Mesenchymal stem cell (in vitro differentiated cells and primary cell): ENCODE results near the gene TNFRSF1A.

Source experiments
- DNase-seq: peaks from one replicate; pipeline ENCODE4 v3.0.0-alpha.2; 2013
- H2AFZ ChIP-seq: one replicate; pipeline ENCODE4 v1.6.1; 2013; ENCODE audit warnings: low read depth, mild to moderate bottlenecking, control low read depth, inconsistent platforms, low read length, moderate library complexity
- H2AK5ac ChIP-seq: 2 replicates; pipeline ENCODE4 v1.6.1; 2013; ENCODE audit warnings: low read length, moderate library complexity, mild to moderate bottlenecking, inconsistent platforms; ENCODE audit not compliant: severe bottlenecking
- H2BK120ac ChIP-seq: one replicate; pipeline ENCODE4 v1.6.1; 2013; ENCODE audit warnings: low read depth, mild to moderate bottlenecking, inconsistent platforms, low read length, moderate library complexity
- H2BK12ac ChIP-seq, 2 experiments: one replicate each; pipeline ENCODE4 v1.6.1; 2013; ENCODE audit warnings: inconsistent platforms in 2 of 2, low read length in 2 of 2, mild to moderate bottlenecking in 2 of 2, moderate library complexity in 2 of 2, control low read depth in 1 of 2
- H2BK15ac ChIP-seq: one replicate; pipeline ENCODE4 v1.6.1; 2013; ENCODE audit warnings: mild to moderate bottlenecking, low read depth, inconsistent platforms; ENCODE audit not compliant: poor library complexity, severe bottlenecking
- H2BK5ac ChIP-seq: 2 replicates; pipeline ENCODE4 v1.6.1; 2013; ENCODE audit warnings: low read depth, mild to moderate bottlenecking, low read length, control low read depth, inconsistent platforms; ENCODE audit not compliant: poor library complexity, severe bottlenecking
- H3K14ac ChIP-seq, 2 experiments: one replicate each; pipeline ENCODE4 v1.6.1; 2013; ENCODE audit warnings: inconsistent platforms in 2 of 2, low read length in 2 of 2, control low read depth in 1 of 2, mild to moderate bottlenecking in 1 of 2, moderate library complexity in 1 of 2
- H3K18ac ChIP-seq, 2 experiments: one replicate each; pipeline ENCODE4 v1.6.1; 2013; ENCODE audit warnings: inconsistent platforms in 2 of 2, low read length in 2 of 2, control low read depth in 1 of 2, low read depth in 1 of 2, mild to moderate bottlenecking in 1 of 2
- H3K23ac ChIP-seq, 2 experiments: one replicate each; pipeline ENCODE4 v1.6.1; 2013; ENCODE audit warnings: inconsistent platforms in 2 of 2, low read length in 2 of 2, mild to moderate bottlenecking in 2 of 2, moderate library complexity in 2 of 2, control low read depth in 1 of 2
- H3K27ac ChIP-seq: 2 replicates; pipeline ENCODE4 v1.5.1; 2013; ENCODE audit warnings: mild to moderate bottlenecking, moderate library complexity, low read length, control low read depth, inconsistent platforms; ENCODE audit not compliant: poor library complexity, severe bottlenecking
- H3K27me3 ChIP-seq, 2 experiments: 2 replicates each; pipeline versions ENCODE4 v1.6.1 to v1.7.0; 2013; ENCODE audit warnings: low read length in 2 of 2, mild to moderate bottlenecking in 2 of 2, moderate library complexity in 2 of 2, control low read depth in 1 of 2, inconsistent platforms in 1 of 2; ENCODE audit not compliant: control insufficient read depth in 1 of 2, insufficient read depth in 1 of 2
- H3K36me3 ChIP-seq, 2 experiments: 2 replicates each; pipeline versions ENCODE4 v1.6.1 to v1.7.0; 2013; ENCODE audit warnings: low read length in 2 of 2, control low read depth in 1 of 2, inconsistent platforms in 1 of 2, low read depth in 1 of 2, mild to moderate bottlenecking in 1 of 2; ENCODE audit not compliant: insufficient read depth in 2 of 2, control insufficient read depth in 1 of 2
- H3K4ac ChIP-seq, 2 experiments: one replicate each; pipeline ENCODE4 v1.6.1; 2013; ENCODE audit warnings: inconsistent platforms in 2 of 2, low read length in 2 of 2, mild to moderate bottlenecking in 2 of 2, moderate library complexity in 2 of 2, control low read depth in 1 of 2, low read depth in 1 of 2
- H3K4me1 ChIP-seq: 2 replicates; pipeline ENCODE4 v1.6.1; 2013; ENCODE audit warnings: low read depth, low read length, control low read depth; ENCODE audit not compliant: control insufficient read depth, insufficient read depth
- H3K4me2 ChIP-seq: 2 replicates; pipeline ENCODE4 v1.6.1; 2013; ENCODE audit warnings: low read length, mild to moderate bottlenecking, inconsistent platforms; ENCODE audit not compliant: poor library complexity, severe bottlenecking
- H3K4me3 ChIP-seq, 2 experiments: 2 replicates each; pipeline versions ENCODE4 v1.5.1 to v1.7.0; 2013; ENCODE audit warnings: low read length in 2 of 2, mild to moderate bottlenecking in 2 of 2, control low read depth in 1 of 2, low read depth in 1 of 2; ENCODE audit not compliant: insufficient read depth in 1 of 2
- H3K79me1 ChIP-seq: replicated peaks from 2 replicates; pipeline ENCODE4 v1.6.1; 2013; ENCODE audit warnings: mild to moderate bottlenecking, control low read depth, low read length, inconsistent platforms; ENCODE audit not compliant: poor library complexity, severe bottlenecking
- H3K9ac ChIP-seq: 2 replicates; pipeline ENCODE4 v1.7.0; 2013; ENCODE audit warnings: mild to moderate bottlenecking, low read length, moderate library complexity
- H3K9me3 ChIP-seq: 2 replicates; pipeline ENCODE4 v1.7.0; 2013; ENCODE audit warnings: mild to moderate bottlenecking, low read length; ENCODE audit not compliant: control insufficient read depth
- H4K8ac ChIP-seq: one replicate; pipeline ENCODE4 v1.6.1; 2013; ENCODE audit warnings: inconsistent platforms, mild to moderate bottlenecking, low read length, moderate library complexity
- H4K91ac ChIP-seq: one replicate; pipeline ENCODE4 v1.6.1; 2013; ENCODE audit warnings: mild to moderate bottlenecking, low read length, inconsistent platforms
- WGBS: methylation state at CpG from one replicate; pipeline ENCODE4 v1.1.7; 2013; ENCODE audit warnings: mixed read lengths; 5-methylcytosine and 5-hydroxymethylcytosine counted together

Gene TNFRSF1A

GRCh38 chr12:6360578-6361490 is 19.0 kb upstream of the TNFRSF1A start:
- Histone ChIP-seq H2BK15ac (no peak overlapping the region), H2AK5ac (no peak overlapping the region), H4K8ac (no peak overlapping the region), H3K14ac (no peak overlapping the region), H2BK5ac (no peak overlapping the region), H3K27ac (no peak overlapping the region), H3K4me1 (peaks cover 20% of the 10 kb centered on the region), H2BK120ac (no peak overlapping the region), H2BK12ac (no peak overlapping the region), H3K36me3 (no peaks in the 10 kb centered on the region), H3K4ac (no peak overlapping the region), H3K4me3 (no peak overlapping the region), H4K91ac (no peak overlapping the region), H3K9ac (no peak overlapping the region), H3K27me3 (peaks cover 0 to 10% of the 10 kb centered on the region in 2 experiments), H3K9me3 (no peaks in the 10 kb centered on the region), H3K23ac (no peak overlapping the region), H3K18ac (no peak overlapping the region), H3K4me2 (no peak overlapping the region), H2AFZ (no peak overlapping the region), H3K79me1 (no peaks in the 10 kb centered on the region)
- no peak for DNase-seq
- whole genome bisulfite sequencing = 90% methylated on average over 7 of the region's 11 CpGs

GRCh38 chr12:6360080-6360571 is 18.2 kb upstream of the TNFRSF1A start:
- no peak overlapping the region for H2AFZ ChIP-seq
- peaks cover 0 to 12% of the 10 kb centered on the region in 2 experiments for H3K27me3 ChIP-seq
- H3K4me2 ChIP-seq = no peak overlapping the region
- no peak overlapping the region for H3K14ac ChIP-seq
- no peak overlapping the region for H2BK15ac ChIP-seq
- no peak for DNase-seq
- H4K8ac ChIP-seq = no peak overlapping the region
- H3K27ac ChIP-seq = no peak overlapping the region
- no peak overlapping the region for H3K4ac ChIP-seq
- no peak overlapping the region for H2AK5ac ChIP-seq
- H3K4me1 ChIP-seq = peaks cover 20% of the 10 kb centered on the region
- H3K18ac ChIP-seq = no peak overlapping the region
- no peak overlapping the region for H2BK12ac ChIP-seq
- 96% methylated on average over 6 of the region's 7 CpGs for WGBS
- H3K36me3 ChIP-seq = no peaks in the 10 kb centered on the region
- no peak overlapping the region for H3K23ac ChIP-seq
- H3K4me3 ChIP-seq = no peak overlapping the region
- H3K79me1 ChIP-seq = no peaks in the 10 kb centered on the region
- H2BK5ac ChIP-seq = no peak overlapping the region
- H2BK120ac ChIP-seq = no peak overlapping the region
- H3K9me3 ChIP-seq = no peaks in the 10 kb centered on the region
- H4K91ac ChIP-seq = no peak overlapping the region
- H3K9ac ChIP-seq = no peak overlapping the region

GRCh38 chr12:6358881-6359280 is 17.0 kb upstream of the TNFRSF1A start:
- Histone ChIP-seq H3K27me3 (peaks cover 0 to 18% of the 10 kb centered on the region in 2 experiments), H3K9me3 (no peaks in the 10 kb centered on the region), H3K79me1 (no peaks in the 10 kb centered on the region), H3K9ac (no peak overlapping the region), H2BK120ac (no peak overlapping the region), H4K91ac (no peak overlapping the region), H3K18ac (no peak overlapping the region), H3K4me1 (peaks cover 19% of the 10 kb centered on the region), H3K4me3 (no peak overlapping the region), H3K14ac (no peak overlapping the region), H2AK5ac (no peak overlapping the region), H3K4ac (no peak overlapping the region), H3K36me3 (no peaks in the 10 kb centered on the region), H2BK5ac (no peak overlapping the region), H2AFZ (no peak overlapping the region), H3K4me2 (no peak overlapping the region), H3K27ac (no peak overlapping the region), H2BK12ac (no peak overlapping the region), H4K8ac (no peak overlapping the region), H3K23ac (no peak overlapping the region), H2BK15ac (no peak overlapping the region)
- no peak for DNase-seq
- WGBS = no CpG with 5 or more reads among the region's 1 CpG

- no peak overlapping the region for H3K14ac ChIP-seq
- no peak overlapping the region for H2AFZ ChIP-seq
- H2BK5ac ChIP-seq = no peak overlapping the region
- H3K4me3 ChIP-seq = no peak overlapping the region
- H3K79me1 ChIP-seq = no peaks in the 10 kb centered on the region
- no peak overlapping the region for H4K8ac ChIP-seq
- H3K27me3 ChIP-seq = peaks cover 0 to 18% of the 10 kb centered on the region in 2 experiments
- no peak overlapping the region for H2AK5ac ChIP-seq
- H2BK15ac ChIP-seq = no peak overlapping the region
- WGBS = 73% methylated on average over 5 of the region's 5 CpGs
- H3K36me3 ChIP-seq = no peaks in the 10 kb centered on the region
- no peak overlapping the region for H4K91ac ChIP-seq
- no peak overlapping the region for H3K4me2 ChIP-seq
- H3K4me1 ChIP-seq = peaks cover 9% of the 10 kb centered on the region
- H3K9ac ChIP-seq = no peak overlapping the region
- H3K23ac ChIP-seq = no peak overlapping the region
- H3K27ac ChIP-seq = no peak overlapping the region
- no peak overlapping the region for H2BK120ac ChIP-seq
- H2BK12ac ChIP-seq = no peak overlapping the region
- H3K4ac ChIP-seq = no peak overlapping the region
- DNase-seq = no peak
- no peaks in the 10 kb centered on the region for H3K9me3 ChIP-seq
- no peak overlapping the region for H3K18ac ChIP-seq
Measured at GRCh38 chr12:6356374-6356820, 14.5 kb upstream of the TNFRSF1A start.
